Measurements from ENCODE around the gene KLHL22.

The KLHL22 gene

GRCh38 chr22:20408891-20409290 lies 86.7 kb downstream of the KLHL22 start:
- no peak for TF ChIP-seq POLR2AphosphoS5 (IDR thresholded peaks at IDR 0.05; ENCODE audit: low read depth, low read length)
- TF ChIP-seq POU2F2 (IDR thresholded peaks at IDR 0.05; ENCODE audit: low read depth, low read length), result no peak
- no peak for TF ChIP-seq TAF1 (IDR thresholded peaks at IDR 0.05; ENCODE audit: low read depth, low read length)
- TF ChIP-seq POLR2A (IDR thresholded peaks at IDR 0.05; ENCODE audit: low read depth, low read length), result no peak
- TF ChIP-seq PAX5 (IDR thresholded peaks at IDR 0.05; ENCODE audit: insufficient read depth, low read length, severe bottlenecking), result no peak
- TF ChIP-seq SPI1 (IDR thresholded peaks at IDR 0.05; ENCODE audit: low read depth, low read length), result no peak
- DNase-seq (ENCODE audit: insufficient read length, low spot score), result no peak
- no peak for FAIRE-seq

DNA sequence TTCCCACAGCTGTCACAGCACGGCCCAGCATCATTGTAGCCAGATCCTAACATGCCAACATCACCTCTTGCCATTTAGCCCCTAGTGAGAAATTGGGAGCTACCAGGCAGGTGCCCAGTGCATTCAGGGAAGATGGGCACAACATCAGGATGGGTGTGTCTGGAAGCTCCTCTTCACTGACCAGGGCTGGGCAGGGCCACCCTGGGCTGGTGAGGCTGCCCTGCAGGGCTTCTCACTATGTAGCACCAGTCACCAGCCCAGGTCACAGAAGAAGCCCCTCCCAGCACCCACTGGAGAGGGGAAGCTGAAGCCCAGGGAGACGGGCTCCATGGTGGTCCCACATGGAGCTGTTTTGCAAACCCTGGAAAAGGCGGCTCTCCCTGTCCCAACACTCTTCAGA lies 87.8 kb downstream of the KLHL22 start:
- DNase-seq (ENCODE audit: insufficient read length, low spot score) (no peak), FAIRE-seq (no peak)
- TF ChIP-seq TAF1 (IDR thresholded peaks at IDR 0.05; ENCODE audit: low read depth, low read length), result no peak
- TF ChIP-seq POU2F2 (IDR thresholded peaks at IDR 0.05; ENCODE audit: low read depth, low read length), result no peak
- no peak for TF ChIP-seq PAX5 (IDR thresholded peaks at IDR 0.05; ENCODE audit: insufficient read depth, low read length, severe bottlenecking)
- TF ChIP-seq POLR2AphosphoS5 (IDR thresholded peaks at IDR 0.05; ENCODE audit: low read depth, low read length), result no peak
- no peak for TF ChIP-seq POLR2A (IDR thresholded peaks at IDR 0.05; ENCODE audit: low read depth, low read length)
- TF ChIP-seq SPI1 (IDR thresholded peaks at IDR 0.05; ENCODE audit: low read depth, low read length), result no peak

GRCh38 chr22:20406686-20407408 lies 88.7 kb downstream of the KLHL22 start:
- FAIRE-seq (no peak), DNase-seq (ENCODE audit: insufficient read length, low spot score) (no peak)
- TF ChIP-seq PAX5 (IDR thresholded peaks at IDR 0.05; ENCODE audit: insufficient read depth, low read length, severe bottlenecking), result no peak
- no peak for TF ChIP-seq POU2F2 (IDR thresholded peaks at IDR 0.05; ENCODE audit: low read depth, low read length)
- no peak for TF ChIP-seq TAF1 (IDR thresholded peaks at IDR 0.05; ENCODE audit: low read depth, low read length)
- no peak for TF ChIP-seq SPI1 (IDR thresholded peaks at IDR 0.05; ENCODE audit: low read depth, low read length)
- TF ChIP-seq POLR2AphosphoS5 (IDR thresholded peaks at IDR 0.05; ENCODE audit: low read depth, low read length), result no peak
- no peak for TF ChIP-seq POLR2A (IDR thresholded peaks at IDR 0.05; ENCODE audit: low read depth, low read length)

DNA sequence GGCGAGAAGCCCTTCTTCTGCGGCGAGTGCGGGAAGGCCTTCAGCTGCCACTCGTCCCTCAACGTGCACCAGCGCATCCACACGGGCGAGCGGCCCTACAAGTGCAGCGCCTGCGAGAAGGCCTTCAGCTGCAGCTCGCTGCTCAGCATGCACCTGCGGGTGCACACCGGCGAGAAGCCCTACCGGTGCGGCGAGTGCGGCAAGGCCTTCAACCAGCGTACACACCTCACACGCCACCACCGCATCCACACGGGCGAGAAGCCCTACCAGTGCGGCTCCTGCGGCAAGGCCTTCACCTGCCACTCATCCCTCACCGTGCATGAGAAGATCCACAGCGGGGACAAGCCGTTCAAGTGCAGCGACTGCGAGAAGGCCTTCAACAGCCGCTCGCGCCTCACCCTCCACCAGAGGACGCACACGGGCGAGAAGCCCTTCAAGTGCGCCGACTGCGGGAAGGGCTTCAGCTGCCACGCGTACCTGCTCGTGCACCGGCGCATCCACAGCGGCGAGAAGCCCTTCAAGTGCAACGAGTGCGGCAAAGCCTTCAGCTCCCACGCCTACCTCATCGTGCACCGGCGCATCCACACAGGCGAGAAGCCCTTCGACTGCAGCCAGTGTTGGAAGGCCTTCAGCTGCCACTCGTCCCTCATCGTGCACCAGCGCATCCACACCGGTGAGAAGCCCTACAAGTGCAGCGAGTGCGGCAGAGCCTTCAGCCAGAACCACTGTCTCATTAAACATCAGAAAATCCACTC lies 89.5 kb downstream of the KLHL22 start:
- TF ChIP-seq POLR2A (IDR thresholded peaks at IDR 0.05; ENCODE audit: low read depth, low read length), result no peak
- TF ChIP-seq POU2F2 (IDR thresholded peaks at IDR 0.05; ENCODE audit: low read depth, low read length), result no peak
- no peak for TF ChIP-seq SPI1 (IDR thresholded peaks at IDR 0.05; ENCODE audit: low read depth, low read length)
- DNase-seq (ENCODE audit: insufficient read length, low spot score) (no peak), FAIRE-seq (no peak)

- no peak for DNase-seq (ENCODE audit: insufficient read length, low spot score)
- TF ChIP-seq SPI1 (IDR thresholded peaks at IDR 0.05; ENCODE audit: low read depth, low read length) (no peak), POU2F2 (IDR thresholded peaks at IDR 0.05; ENCODE audit: low read depth, low read length) (no peak), PAX5 (IDR thresholded peaks at IDR 0.05; ENCODE audit: insufficient read depth, low read length, severe bottlenecking) (no peak), POLR2A (IDR thresholded peaks at IDR 0.05; ENCODE audit: low read depth, low read length) (no peak), POLR2AphosphoS5 (IDR thresholded peaks at IDR 0.05; ENCODE audit: low read depth, low read length) (no peak), TAF1 (IDR thresholded peaks at IDR 0.05; ENCODE audit: low read depth, low read length) (no peak)
- no peak for FAIRE-seq
These were observed 90.2 kb downstream of the KLHL22 start for GRCh38 chr22:20405291-20405930.

- FAIRE-seq, result no peak
These were observed 90.7 kb downstream of the KLHL22 start for GRCh38 chr22:20404881-20405280.

DNA sequence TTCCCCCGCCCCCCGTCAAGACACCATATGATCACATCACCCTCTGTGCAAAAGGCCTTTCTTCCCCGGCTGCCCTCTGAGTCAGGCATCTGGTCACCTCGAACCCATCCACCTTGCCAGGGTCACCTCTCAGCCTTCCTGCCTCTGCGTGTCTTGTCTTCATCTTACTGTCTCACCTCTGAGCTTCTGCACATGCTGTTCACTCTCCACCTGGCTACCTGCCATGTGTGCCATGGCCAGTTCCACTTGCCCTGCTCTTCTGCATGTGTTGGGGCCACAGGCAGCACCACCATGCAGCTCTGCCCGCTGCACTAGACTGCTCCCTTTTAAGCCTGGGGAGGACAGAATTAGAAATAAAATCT lies 91.8 kb downstream of the KLHL22 start:
- TF ChIP-seq POLR2A (IDR thresholded peaks at IDR 0.05; ENCODE audit: low read depth, low read length) (no peak), PAX5 (IDR thresholded peaks at IDR 0.05; ENCODE audit: insufficient read depth, low read length, severe bottlenecking) (no peak), TAF1 (IDR thresholded peaks at IDR 0.05; ENCODE audit: low read depth, low read length) (no peak), SPI1 (IDR thresholded peaks at IDR 0.05; ENCODE audit: low read depth, low read length) (no peak), POLR2AphosphoS5 (IDR thresholded peaks at IDR 0.05; ENCODE audit: low read depth, low read length) (no peak), POU2F2 (IDR thresholded peaks at IDR 0.05; ENCODE audit: low read depth, low read length) (no peak)

More at GRCh38 chr22:20404881-20405280, 90.7 kb downstream of the KLHL22 start:
- no peak for DNase-seq (ENCODE audit: insufficient read length, low spot score)
- TF ChIP-seq POU2F2 (IDR thresholded peaks at IDR 0.05; ENCODE audit: low read depth, low read length) (no peak), POLR2AphosphoS5 (IDR thresholded peaks at IDR 0.05; ENCODE audit: low read depth, low read length) (no peak), SPI1 (IDR thresholded peaks at IDR 0.05; ENCODE audit: low read depth, low read length) (no peak), PAX5 (IDR thresholded peaks at IDR 0.05; ENCODE audit: insufficient read depth, low read length, severe bottlenecking) (no peak), POLR2A (IDR thresholded peaks at IDR 0.05; ENCODE audit: low read depth, low read length) (no peak), TAF1 (IDR thresholded peaks at IDR 0.05; ENCODE audit: low read depth, low read length) (no peak)

GRCh38 chr22:20402960-20403778 lies 92.4 kb downstream of the KLHL22 start:
- FAIRE-seq, result no peak
- TF ChIP-seq POLR2AphosphoS5 (IDR thresholded peaks at IDR 0.05; ENCODE audit: low read depth, low read length) (no peak), TAF1 (IDR thresholded peaks at IDR 0.05; ENCODE audit: low read depth, low read length) (no peak), POU2F2 (IDR thresholded peaks at IDR 0.05; ENCODE audit: low read depth, low read length) (no peak), SPI1 (IDR thresholded peaks at IDR 0.05; ENCODE audit: low read depth, low read length) (no peak), POLR2A (IDR thresholded peaks at IDR 0.05; ENCODE audit: low read depth, low read length) (no peak), PAX5 (IDR thresholded peaks at IDR 0.05; ENCODE audit: insufficient read depth, low read length, severe bottlenecking) (no peak)
- DNase-seq (ENCODE audit: insufficient read length, low spot score), result no peak

More for the DNA sequence above, 91.8 kb downstream of the KLHL22 start:
- DNase-seq (ENCODE audit: insufficient read length, low spot score), result no peak
- no peak for FAIRE-seq
